HG02759 (cell line): ENCODE measurements around the gene CD96.
"Not testable (repeated sequence)": the region's sequence is repeated elsewhere in the genome, so short reads cannot be mapped to it uniquely, and the experiment has no call there.

Experiments
- ATAC-seq: cut with Tn5 transposase; IDR thresholded peaks from one replicate; pipeline ENCODE4 v1.9.1; 2021; ENCODE audit warnings: mild to moderate bottlenecking, moderate library complexity; ENCODE audit not compliant: unreplicated experiment

The CD96 gene

GRCh38 chr3:111669926-111670630, 128.1 kb downstream of the CD96 start:
- no peak for ATAC-seq

- not testable (repeated sequence) for ATAC-seq
Observed at GRCh38 chr3:111672461-111672860, 130.5 kb downstream of the CD96 start.

- ATAC-seq: no peak
Observed at GRCh38 chr3:111675846-111676210, 133.8 kb downstream of the CD96 start.

- ATAC-seq: peak; percentile 19
Observed at GRCh38 chr3:111676211-111677006, 134.4 kb downstream of the CD96 start.

GRCh38 chr3:111677007-111677392, 135.0 kb downstream of the CD96 start:
- no peak for ATAC-seq

- no peak for ATAC-seq
Observed at GRCh38 chr3:111681661-111682426, 139.8 kb downstream of the CD96 start.

- ATAC-seq: no peak
Observed at GRCh38 chr3:111684640-111685039, 142.6 kb downstream of the CD96 start.

- ATAC-seq: no peak
Observed at GRCh38 chr3:111688190-111688800, 146.3 kb downstream of the CD96 start.

- ATAC-seq: peak; percentile 92
Observed at GRCh38 chr3:111690242-111690641, 148.2 kb downstream of the CD96 start.

- no peak for ATAC-seq
Observed at GRCh38 chr3:111691293-111691909, 149.4 kb downstream of the CD96 start.

- peak; percentile 56 for ATAC-seq
Observed at GRCh38 chr3:111692593-111693552, 150.9 kb downstream of the CD96 start.

- ATAC-seq: no peak
Observed at GRCh38 chr3:111694471-111694870, 152.5 kb downstream of the CD96 start.

- no peak for ATAC-seq
Observed at GRCh38 chr3:111695636-111696117, 153.7 kb downstream of the CD96 start.

GRCh38 chr3:111700054-111700453, 158.1 kb downstream of the CD96 start:
- peak; percentile 48 for ATAC-seq

GRCh38 chr3:111701292-111701906, 159.4 kb downstream of the CD96 start:
- ATAC-seq: no peak
